Esophagus squamous epithelium (tissue), 4 donors: Measurements from ENCODE around the gene GP2.

Source experiments
- CTCF ChIP-seq, 6 experiments: fragments of 450-650 bp in 4 of 6; fragments of 200-600 bp in 2 of 6; sonication (generic) in 2 of 6; IDR thresholded peaks; one replicate each; pipeline ENCODE4 v1.5.1; 2016 to 2019; ENCODE audit warnings: antibody characterized with exemption in 6 of 6, mild to moderate bottlenecking in 4 of 6, moderate library complexity in 4 of 6
- POLR2A ChIP-seq, 4 donors: fragments of 450-650 bp; IDR thresholded peaks; one replicate each; pipeline ENCODE4 v1.6.1; 2017; ENCODE audit warnings: antibody characterized with exemption in 4 of 4, mild to moderate bottlenecking in 4 of 4, moderate library complexity in 3 of 4

GRCh38 chr16:20268409-20268808 is 58.9 kb downstream of the GP2 start:
- TF ChIP-seq CTCF (IDR thresholded peaks at IDR 0.05), result no peak
- TF ChIP-seq POLR2A (IDR thresholded peaks at IDR 0.05), result no peak
